Neural progenitor cell (in vitro differentiated cells): ENCODE results near the gene PBX2. TPM values are rescaled to one million over a fixed set of nuclear protein-coding genes. Genes with fewer than 3 reads are reported as not detected.

Experiments
- DNase-seq: peaks from one replicate; pipeline ENCODE4 v3.0.0-alpha.2; 2016; ENCODE audit warnings: low spot score
- H2AFZ ChIP-seq: fragments of 200-600 bp; sonication (generic); replicated peaks from 2 replicates; pipeline ENCODE4 v1.6.1; 2016; ENCODE audit warnings: antibody characterized with exemption
- H3F3A ChIP-seq: fragments of 200-600 bp; sonication (generic); 2 replicates; pipeline ENCODE4 v1.6.1; 2016; ENCODE audit warnings: antibody characterized with exemption, low read depth
- H3K27ac ChIP-seq: fragments of 200-600 bp; sonication (generic); 2 replicates; pipeline ENCODE4 v1.5.1; 2016; ENCODE audit warnings: mild to moderate bottlenecking
- H3K27me3 ChIP-seq: fragments of 200-600 bp; sonication (generic); 2 replicates; pipeline ENCODE4 v1.6.1; 2016; ENCODE audit warnings: mild to moderate bottlenecking, moderate library complexity
- H3K36me3 ChIP-seq: fragments of 200-600 bp; sonication (generic); 2 replicates; pipeline ENCODE4 v1.5.1; 2016
- H3K4me1 ChIP-seq: fragments of 200-600 bp; sonication (generic); 2 replicates; pipeline ENCODE4 v1.6.1; 2016; ENCODE audit warnings: mixed run types
- H3K4me2 ChIP-seq: fragments of 200-600 bp; sonication (generic); 2 replicates; pipeline ENCODE4 v1.6.1; 2016
- H3K4me3 ChIP-seq: fragments of 200-600 bp; sonication (generic); 2 replicates; pipeline ENCODE4 v1.5.1; 2016
- H3K79me2 ChIP-seq: fragments of 200-600 bp; sonication (generic); 2 replicates; pipeline ENCODE4 v1.6.1; 2016; ENCODE audit warnings: low read depth
- H3K9ac ChIP-seq: fragments of 200-600 bp; sonication (generic); 2 replicates; pipeline ENCODE4 v1.6.1; 2016
- H3K9me3 ChIP-seq: fragments of 200-600 bp; sonication (generic); 2 replicates; pipeline ENCODE4 v1.5.1; 2016; ENCODE audit warnings: low read depth
- H4K20me1 ChIP-seq: fragments of 200-600 bp; sonication (generic); 2 replicates; pipeline ENCODE4 v1.6.1; 2016; ENCODE audit warnings: low read depth
- H3K27ac Mint-ChIP-seq: 3 replicates; pipeline ENCODE4 v1.8.0; 2021; ENCODE audit warnings: mixed read lengths
- H3K27me3 Mint-ChIP-seq: 2 replicates; pipeline ENCODE4 v1.8.0; 2022; ENCODE audit warnings: low read depth, mild to moderate bottlenecking, inconsistent platforms, moderate library complexity, mixed read lengths; ENCODE audit not compliant: insufficient read depth
- H3K36me3 Mint-ChIP-seq: 3 replicates; pipeline ENCODE4 v1.8.0; 2021; ENCODE audit warnings: mixed read lengths
- H3K4me1 Mint-ChIP-seq: 3 replicates; pipeline ENCODE4 v1.8.0; 2021; ENCODE audit warnings: mixed read lengths
- H3K4me3 Mint-ChIP-seq: 3 replicates; pipeline ENCODE4 v1.8.0; 2021; ENCODE audit warnings: mild to moderate bottlenecking, moderate library complexity, mixed read lengths
- H3K9me3 Mint-ChIP-seq: 3 replicates; pipeline ENCODE4 v1.8.0; 2020; ENCODE audit warnings: mixed read lengths
- EZH2 ChIP-seq: fragments of 200-600 bp; sonication (generic); IDR thresholded peaks from 2 replicates; pipeline ENCODE4 v1.6.1; 2017; ENCODE audit warnings: antibody characterized with exemption, mild to moderate bottlenecking, moderate library complexity
- EZH2phosphoT487 ChIP-seq: fragments of 200-600 bp; sonication (generic); IDR thresholded peaks from 2 replicates; pipeline ENCODE4 v1.6.1; 2017; ENCODE audit warnings: antibody characterized with exemption
- total RNA-seq: library from RNA; depleted of rRNA; stranded (reverse); fragments of >200 nt; gene quantifications from 2 replicates; pipeline ENCODE4 v1.2.3, GENCODE V29; 2015; ENCODE audit warnings: low replicate concordance
- TF ChIP-seq, protein P1 (sequence below): fragments of 200-600 bp; sonication (generic); IDR thresholded peaks from 2 replicates; pipeline ENCODE4 v1.5.1; 2017; ENCODE audit warnings: antibody characterized with exemption, mild to moderate bottlenecking

Gene PBX2, protein sequence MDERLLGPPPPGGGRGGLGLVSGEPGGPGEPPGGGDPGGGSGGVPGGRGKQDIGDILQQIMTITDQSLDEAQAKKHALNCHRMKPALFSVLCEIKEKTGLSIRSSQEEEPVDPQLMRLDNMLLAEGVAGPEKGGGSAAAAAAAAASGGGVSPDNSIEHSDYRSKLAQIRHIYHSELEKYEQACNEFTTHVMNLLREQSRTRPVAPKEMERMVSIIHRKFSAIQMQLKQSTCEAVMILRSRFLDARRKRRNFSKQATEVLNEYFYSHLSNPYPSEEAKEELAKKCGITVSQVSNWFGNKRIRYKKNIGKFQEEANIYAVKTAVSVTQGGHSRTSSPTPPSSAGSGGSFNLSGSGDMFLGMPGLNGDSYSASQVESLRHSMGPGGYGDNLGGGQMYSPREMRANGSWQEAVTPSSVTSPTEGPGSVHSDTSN
- 53.3 and 114 TPM in 2 replicates for total RNA-seq

DNA sequence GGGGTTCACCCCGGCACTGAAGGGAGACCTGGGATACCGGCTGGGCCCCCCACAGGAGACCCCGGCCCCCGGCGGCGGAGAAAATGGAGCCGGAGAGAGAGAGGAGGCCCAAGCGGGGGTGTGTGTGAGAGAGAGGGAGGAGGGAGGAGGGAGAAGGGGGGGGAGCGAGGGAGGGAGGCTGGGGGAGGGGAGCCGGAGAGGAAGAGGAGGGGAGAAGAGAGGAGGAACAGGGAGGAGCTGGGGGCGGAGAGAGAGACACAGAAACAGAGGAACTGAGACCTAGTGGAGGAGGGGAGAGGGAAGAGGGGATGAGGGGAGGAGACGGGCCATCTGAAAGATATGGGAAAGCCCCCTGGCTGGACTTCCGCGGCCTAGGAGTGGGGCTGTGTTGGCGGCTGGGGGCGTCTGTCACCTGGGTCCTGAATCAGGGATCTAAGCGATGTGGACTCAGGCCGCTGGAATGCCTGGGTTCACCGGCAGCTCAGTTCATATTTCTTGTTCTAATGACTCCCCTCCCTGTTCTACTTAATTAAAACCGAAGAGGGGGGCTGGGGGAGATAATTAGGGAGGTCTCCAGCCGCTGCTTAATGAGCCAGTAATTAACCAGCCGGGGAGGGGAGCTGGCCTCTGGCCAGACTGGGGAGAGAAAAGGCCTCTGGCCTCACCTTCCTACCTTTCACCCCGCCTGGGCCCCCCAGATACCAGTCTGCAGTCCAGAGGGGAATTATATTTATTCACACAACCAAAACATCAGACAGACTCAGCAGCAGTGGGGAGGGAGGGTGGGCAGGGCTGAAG, at the start of gene PBX2:
TSS of gene PBX2 (minus strand) at position 149 of the 798 bp plus-strand sequence. CDS start 287 bp downstream, outside the sequence.
- H3K4me3 ChIP-seq: peak within 1 kb of the TSS; percentile 88
- no peaks in the 10 kb centered on the region for H3K36me3 ChIP-seq
- H3K4me1 Mint-ChIP-seq: peaks cover 67% of the 10 kb centered on the region
- H3K4me3 Mint-ChIP-seq: peak within 1 kb of the TSS; percentile 93
- H3K4me2 ChIP-seq: peak within 1 kb of the TSS; percentile 99
- H3K9ac ChIP-seq: peak within 1 kb of the TSS; percentile 59
- H3K27me3 ChIP-seq: no peaks in the 10 kb centered on the region
- TF ChIP-seq EZH2: no peak
- TF ChIP-seq, protein P1, sequence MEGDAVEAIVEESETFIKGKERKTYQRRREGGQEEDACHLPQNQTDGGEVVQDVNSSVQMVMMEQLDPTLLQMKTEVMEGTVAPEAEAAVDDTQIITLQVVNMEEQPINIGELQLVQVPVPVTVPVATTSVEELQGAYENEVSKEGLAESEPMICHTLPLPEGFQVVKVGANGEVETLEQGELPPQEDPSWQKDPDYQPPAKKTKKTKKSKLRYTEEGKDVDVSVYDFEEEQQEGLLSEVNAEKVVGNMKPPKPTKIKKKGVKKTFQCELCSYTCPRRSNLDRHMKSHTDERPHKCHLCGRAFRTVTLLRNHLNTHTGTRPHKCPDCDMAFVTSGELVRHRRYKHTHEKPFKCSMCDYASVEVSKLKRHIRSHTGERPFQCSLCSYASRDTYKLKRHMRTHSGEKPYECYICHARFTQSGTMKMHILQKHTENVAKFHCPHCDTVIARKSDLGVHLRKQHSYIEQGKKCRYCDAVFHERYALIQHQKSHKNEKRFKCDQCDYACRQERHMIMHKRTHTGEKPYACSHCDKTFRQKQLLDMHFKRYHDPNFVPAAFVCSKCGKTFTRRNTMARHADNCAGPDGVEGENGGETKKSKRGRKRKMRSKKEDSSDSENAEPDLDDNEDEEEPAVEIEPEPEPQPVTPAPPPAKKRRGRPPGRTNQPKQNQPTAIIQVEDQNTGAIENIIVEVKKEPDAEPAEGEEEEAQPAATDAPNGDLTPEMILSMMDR: no peak
- H3K27me3 Mint-ChIP-seq: peaks cover 12% of the 10 kb centered on the region
- no peaks in the 10 kb centered on the region for H3K9me3 Mint-ChIP-seq
- peaks cover 27% of the 10 kb centered on the region for H4K20me1 ChIP-seq
- no peak within 1 kb of the TSS for H2AFZ ChIP-seq
- peaks cover 48% of the 10 kb centered on the region for H3F3A ChIP-seq
- H3K9me3 ChIP-seq: no peaks in the 10 kb centered on the region
- peaks cover 36% of the 10 kb centered on the region for H3K79me2 ChIP-seq
- peak within 1 kb of the TSS; percentile 78 for H3K27ac ChIP-seq
- H3K4me1 ChIP-seq: peaks cover 24% of the 10 kb centered on the region
- H3K36me3 Mint-ChIP-seq: peaks cover 15% of the 10 kb centered on the region
- H3K27ac Mint-ChIP-seq: peak within 1 kb of the TSS; percentile 96
- DNase-seq: peak; percentile 90

GRCh38 chr6:32239462-32239861, 49.5 kb upstream of the PBX2 start:
- H3K27ac ChIP-seq: no peak overlapping the region
- H3K4me1 ChIP-seq: no peaks in the 10 kb centered on the region
- H3K79me2 ChIP-seq: no peaks in the 10 kb centered on the region
- no peak overlapping the region for H2AFZ ChIP-seq
- no peak overlapping the region for H3K9ac ChIP-seq
- Mint-ChIP-seq H3K27me3 (peaks cover 2% of the 10 kb centered on the region), H3K4me3 (no peak overlapping the region), H3K9me3 (no peaks in the 10 kb centered on the region), H3K27ac (no peak overlapping the region), H3K4me1 (no peaks in the 10 kb centered on the region), H3K36me3 (no peaks in the 10 kb centered on the region)
- TF ChIP-seq EZH2phosphoT487 (no peak), EZH2 (no peak)
- TF ChIP-seq, protein P1: no peak
- H4K20me1 ChIP-seq: no peaks in the 10 kb centered on the region
- H3F3A ChIP-seq: no peaks in the 10 kb centered on the region
- no peak overlapping the region for H3K4me3 ChIP-seq
- no peak overlapping the region for H3K4me2 ChIP-seq
- H3K9me3 ChIP-seq: no peaks in the 10 kb centered on the region
- H3K36me3 ChIP-seq: no peaks in the 10 kb centered on the region
- no peaks in the 10 kb centered on the region for H3K27me3 ChIP-seq
- no peak for DNase-seq

DNA sequence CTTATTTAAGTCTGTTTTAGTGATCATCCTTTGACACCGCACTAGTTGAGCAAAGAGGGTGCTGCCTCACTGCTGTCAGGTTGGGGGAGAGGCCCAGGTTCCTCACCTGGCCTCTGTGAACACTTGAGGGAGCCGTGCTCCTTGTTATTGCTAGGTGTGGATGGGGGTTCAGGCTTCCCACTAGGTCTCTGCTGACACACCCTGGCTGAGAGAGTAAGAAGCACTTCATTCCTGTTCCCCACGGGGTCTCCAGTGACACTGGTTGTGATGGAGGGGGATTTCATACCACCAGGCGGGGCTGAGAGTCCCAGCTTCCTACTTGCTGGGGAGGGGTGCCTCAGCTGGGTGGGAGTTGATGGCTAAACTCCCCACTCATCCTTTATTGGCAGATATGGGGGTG, 44.9 kb upstream of the PBX2 start:
- Histone ChIP-seq H3K9me3 (no peaks in the 10 kb centered on the region), H3F3A (no peaks in the 10 kb centered on the region), H3K36me3 (no peaks in the 10 kb centered on the region), H3K4me3 (no peak overlapping the region), H3K27ac (no peak overlapping the region), H3K27me3 (no peaks in the 10 kb centered on the region), H3K4me1 (no peaks in the 10 kb centered on the region), H3K4me2 (no peak overlapping the region), H3K9ac (no peak overlapping the region), H4K20me1 (no peaks in the 10 kb centered on the region), H2AFZ (no peak overlapping the region), H3K79me2 (no peaks in the 10 kb centered on the region)
- no peaks in the 10 kb centered on the region for H3K36me3 Mint-ChIP-seq
- DNase-seq: peak; percentile 26
- no peak overlapping the region for H3K27ac Mint-ChIP-seq
- no peaks in the 10 kb centered on the region for H3K4me1 Mint-ChIP-seq
- peaks cover 3% of the 10 kb centered on the region for H3K9me3 Mint-ChIP-seq
- peaks cover 7% of the 10 kb centered on the region for H3K27me3 Mint-ChIP-seq
- TF ChIP-seq, protein P1: peak; percentile 25
- no peak for TF ChIP-seq EZH2
- H3K4me3 Mint-ChIP-seq: no peak overlapping the region
